ENCODE measurements around the gene RFNG. TPM values are rescaled to one million over a fixed set of nuclear protein-coding genes. Genes with fewer than 3 reads are reported as not detected.

Gene RFNG
- total and polyA plus RNA-seq, 2 of the 13 experiments (the other 11 are each of a cell fraction or from before 2014, with no cell fraction given), result 61.4 to 64.0 TPM

DNA sequence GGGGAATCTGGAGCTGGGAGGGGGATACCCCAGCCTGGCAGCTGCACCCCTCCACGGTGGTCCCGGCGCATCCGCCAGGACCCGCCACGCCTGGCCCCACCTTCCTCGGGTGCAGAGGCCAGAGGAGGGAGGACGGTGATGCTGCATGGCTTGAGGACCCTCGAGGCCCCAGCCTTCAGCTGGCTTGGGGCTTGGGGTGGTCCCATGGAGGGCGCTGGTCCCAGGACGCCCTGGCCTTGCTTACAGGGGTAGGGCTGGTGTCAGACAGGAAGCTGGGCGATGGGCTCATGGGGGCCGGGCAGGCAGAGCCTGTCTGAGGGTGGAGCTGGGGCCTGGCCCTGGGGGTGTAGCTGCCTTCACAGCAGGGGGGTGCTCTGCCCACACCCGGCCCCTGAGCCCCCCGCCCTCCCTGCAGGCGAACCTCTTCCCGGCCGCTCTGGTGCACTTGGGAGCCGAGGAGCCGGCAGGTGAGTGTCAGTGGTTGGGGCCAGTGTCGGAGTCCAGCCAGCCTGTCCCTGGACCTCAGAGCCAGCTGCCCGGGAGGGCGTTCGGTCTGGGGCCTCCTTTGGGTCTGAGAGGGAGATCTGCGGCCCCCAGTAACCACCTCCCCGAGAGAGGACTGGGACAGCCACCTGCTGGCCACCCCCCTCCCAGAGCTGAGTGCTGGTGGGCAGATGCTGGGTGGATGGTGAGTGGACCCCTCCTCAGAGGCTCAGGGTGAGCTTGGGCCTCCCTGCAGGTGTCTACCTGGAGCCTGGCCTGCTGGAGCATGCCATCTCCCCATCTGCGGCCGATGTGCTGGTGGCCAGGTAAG lies 35.3 kb downstream of the RFNG start (continued):
- TF ChIP-seq, protein P1, sequence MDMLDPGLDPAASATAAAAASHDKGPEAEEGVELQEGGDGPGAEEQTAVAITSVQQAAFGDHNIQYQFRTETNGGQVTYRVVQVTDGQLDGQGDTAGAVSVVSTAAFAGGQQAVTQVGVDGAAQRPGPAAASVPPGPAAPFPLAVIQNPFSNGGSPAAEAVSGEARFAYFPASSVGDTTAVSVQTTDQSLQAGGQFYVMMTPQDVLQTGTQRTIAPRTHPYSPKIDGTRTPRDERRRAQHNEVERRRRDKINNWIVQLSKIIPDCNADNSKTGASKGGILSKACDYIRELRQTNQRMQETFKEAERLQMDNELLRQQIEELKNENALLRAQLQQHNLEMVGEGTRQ (IDR thresholded peaks at IDR 0.05; ENCODE audit: low read depth, low read length), result no peak
- TF ChIP-seq, protein P1 (CRISPR knock-in tag; IDR thresholded peaks at IDR 0.05; ENCODE audit: borderline replicate concordance), result no peak
- TF ChIP-seq, protein P2, sequence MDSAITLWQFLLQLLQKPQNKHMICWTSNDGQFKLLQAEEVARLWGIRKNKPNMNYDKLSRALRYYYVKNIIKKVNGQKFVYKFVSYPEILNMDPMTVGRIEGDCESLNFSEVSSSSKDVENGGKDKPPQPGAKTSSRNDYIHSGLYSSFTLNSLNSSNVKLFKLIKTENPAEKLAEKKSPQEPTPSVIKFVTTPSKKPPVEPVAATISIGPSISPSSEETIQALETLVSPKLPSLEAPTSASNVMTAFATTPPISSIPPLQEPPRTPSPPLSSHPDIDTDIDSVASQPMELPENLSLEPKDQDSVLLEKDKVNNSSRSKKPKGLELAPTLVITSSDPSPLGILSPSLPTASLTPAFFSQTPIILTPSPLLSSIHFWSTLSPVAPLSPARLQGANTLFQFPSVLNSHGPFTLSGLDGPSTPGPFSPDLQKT (CRISPR knock-in tag; IDR thresholded peaks at IDR 0.05; ENCODE audit: borderline replicate concordance), result no peak
- TF ChIP-seq CBX1 (IDR thresholded peaks at IDR 0.05; ENCODE audit: low read depth) (no peak), MIXL1 (CRISPR knock-in tag; IDR thresholded peaks at IDR 0.05) (no peak), ZNF225 (CRISPR knock-in tag; IDR thresholded peaks at IDR 0.05) (0 out of 2 replicates have a peak, but pooled peaks have one; percentile 36), ZNF34 (CRISPR knock-in tag; IDR thresholded peaks at IDR 0.05; ENCODE audit: borderline replicate concordance) (no peak), CHD4 (IDR thresholded peaks at IDR 0.05; ENCODE audit: borderline replicate concordance, low read length) (no peak), HMGA1 (CRISPR knock-in tag; conservative IDR thresholded peaks at IDR 0.05) (no peak), POLR2AphosphoS5 (IDR thresholded peaks at IDR 0.05; ENCODE audit: low read depth, low read length) (0 out of 2 replicates have a peak, but pooled peaks have one; percentile 28), ZNF670 (CRISPR knock-in tag; IDR thresholded peaks at IDR 0.05; ENCODE audit: borderline replicate concordance) (no peak), MTF2 (CRISPR knock-in tag; IDR thresholded peaks at IDR 0.05; ENCODE audit: borderline replicate concordance) (no peak), ZNF3 (CRISPR knock-in tag; IDR thresholded peaks at IDR 0.05) (no peak), ZNF30 (CRISPR knock-in tag; IDR thresholded peaks at IDR 0.05) (no peak)
- TF ChIP-seq, protein P3, sequence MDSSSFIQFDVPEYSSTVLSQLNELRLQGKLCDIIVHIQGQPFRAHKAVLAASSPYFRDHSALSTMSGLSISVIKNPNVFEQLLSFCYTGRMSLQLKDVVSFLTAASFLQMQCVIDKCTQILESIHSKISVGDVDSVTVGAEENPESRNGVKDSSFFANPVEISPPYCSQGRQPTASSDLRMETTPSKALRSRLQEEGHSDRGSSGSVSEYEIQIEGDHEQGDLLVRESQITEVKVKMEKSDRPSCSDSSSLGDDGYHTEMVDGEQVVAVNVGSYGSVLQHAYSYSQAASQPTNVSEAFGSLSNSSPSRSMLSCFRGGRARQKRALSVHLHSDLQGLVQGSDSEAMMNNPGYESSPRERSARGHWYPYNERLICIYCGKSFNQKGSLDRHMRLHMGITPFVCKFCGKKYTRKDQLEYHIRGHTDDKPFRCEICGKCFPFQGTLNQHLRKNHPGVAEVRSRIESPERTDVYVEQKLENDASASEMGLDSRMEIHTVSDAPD (CRISPR knock-in tag; IDR thresholded peaks at IDR 0.05), result 0 out of 2 replicates have a peak, but pooled peaks have one; percentile 2
- TF ChIP-seq, protein P4, sequence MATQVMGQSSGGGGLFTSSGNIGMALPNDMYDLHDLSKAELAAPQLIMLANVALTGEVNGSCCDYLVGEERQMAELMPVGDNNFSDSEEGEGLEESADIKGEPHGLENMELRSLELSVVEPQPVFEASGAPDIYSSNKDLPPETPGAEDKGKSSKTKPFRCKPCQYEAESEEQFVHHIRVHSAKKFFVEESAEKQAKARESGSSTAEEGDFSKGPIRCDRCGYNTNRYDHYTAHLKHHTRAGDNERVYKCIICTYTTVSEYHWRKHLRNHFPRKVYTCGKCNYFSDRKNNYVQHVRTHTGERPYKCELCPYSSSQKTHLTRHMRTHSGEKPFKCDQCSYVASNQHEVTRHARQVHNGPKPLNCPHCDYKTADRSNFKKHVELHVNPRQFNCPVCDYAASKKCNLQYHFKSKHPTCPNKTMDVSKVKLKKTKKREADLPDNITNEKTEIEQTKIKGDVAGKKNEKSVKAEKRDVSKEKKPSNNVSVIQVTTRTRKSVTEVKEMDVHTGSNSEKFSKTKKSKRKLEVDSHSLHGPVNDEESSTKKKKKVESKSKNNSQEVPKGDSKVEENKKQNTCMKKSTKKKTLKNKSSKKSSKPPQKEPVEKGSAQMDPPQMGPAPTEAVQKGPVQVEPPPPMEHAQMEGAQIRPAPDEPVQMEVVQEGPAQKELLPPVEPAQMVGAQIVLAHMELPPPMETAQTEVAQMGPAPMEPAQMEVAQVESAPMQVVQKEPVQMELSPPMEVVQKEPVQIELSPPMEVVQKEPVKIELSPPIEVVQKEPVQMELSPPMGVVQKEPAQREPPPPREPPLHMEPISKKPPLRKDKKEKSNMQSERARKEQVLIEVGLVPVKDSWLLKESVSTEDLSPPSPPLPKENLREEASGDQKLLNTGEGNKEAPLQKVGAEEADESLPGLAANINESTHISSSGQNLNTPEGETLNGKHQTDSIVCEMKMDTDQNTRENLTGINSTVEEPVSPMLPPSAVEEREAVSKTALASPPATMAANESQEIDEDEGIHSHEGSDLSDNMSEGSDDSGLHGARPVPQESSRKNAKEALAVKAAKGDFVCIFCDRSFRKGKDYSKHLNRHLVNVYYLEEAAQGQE (IDR thresholded peaks at IDR 0.05; ENCODE audit: borderline replicate concordance in 1 of 2, low read depth in 1 of 2, low read length in 2 of 2), result no peak
- TF ChIP-seq, protein P5, sequence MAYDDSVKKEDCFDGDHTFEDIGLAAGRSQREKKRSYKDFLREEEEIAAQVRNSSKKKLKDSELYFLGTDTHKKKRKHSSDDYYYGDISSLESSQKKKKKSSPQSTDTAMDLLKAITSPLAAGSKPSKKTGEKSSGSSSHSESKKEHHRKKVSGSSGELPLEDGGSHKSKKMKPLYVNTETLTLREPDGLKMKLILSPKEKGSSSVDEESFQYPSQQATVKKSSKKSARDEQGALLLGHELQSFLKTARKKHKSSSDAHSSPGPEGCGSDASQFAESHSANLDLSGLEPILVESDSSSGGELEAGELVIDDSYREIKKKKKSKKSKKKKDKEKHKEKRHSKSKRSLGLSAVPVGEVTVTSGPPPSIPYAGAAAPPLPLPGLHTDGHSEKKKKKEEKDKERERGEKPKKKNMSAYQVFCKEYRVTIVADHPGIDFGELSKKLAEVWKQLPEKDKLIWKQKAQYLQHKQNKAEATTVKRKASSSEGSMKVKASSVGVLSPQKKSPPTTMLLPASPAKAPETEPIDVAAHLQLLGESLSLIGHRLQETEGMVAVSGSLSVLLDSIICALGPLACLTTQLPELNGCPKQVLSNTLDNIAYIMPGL (CRISPR knock-in tag; IDR thresholded peaks at IDR 0.05; ENCODE audit: borderline replicate concordance in 1 of 2, low read depth in 1 of 2), result no peak
